Tibial nerve (tissue), 4 donors: Measurements from ENCODE around the gene LMF1. TPM values are rescaled to one million over a fixed set of nuclear protein-coding genes. Genes with fewer than 3 reads are reported as not detected.
A peak's percentile ranks its signal among the peaks of the same experiment; 100 is the strongest.

Source experiments
- DNase-seq, 2 donors: peaks; one replicate each; pipeline ENCODE4 v3.0.0-alpha.2; 2019; ENCODE audit warnings: low spot score in 2 of 2
- H3K27ac ChIP-seq, 4 donors: fragments of 200-600 bp; sonication (generic) in 3 of 4; one replicate each; pipeline ENCODE4 v1.5.1; 2017 to 2019; ENCODE audit warnings: mild to moderate bottlenecking in 1 of 4
- H3K27me3 ChIP-seq, 2 donors: fragments of 200-600 bp; sonication (generic) in 1 of 2; one replicate each; pipeline versions ENCODE4 v1.5.1 to v1.6.0; 2017 to 2019
- H3K36me3 ChIP-seq, 3 donors: fragments of 200-600 bp; sonication (generic); one replicate each; pipeline ENCODE4 v1.5.1; 2018 to 2019
- H3K4me1 ChIP-seq, 4 donors: fragments of 200-600 bp; sonication (generic) in 3 of 4; one replicate each; pipeline ENCODE4 v1.5.1; 2017 to 2019
- H3K4me3 ChIP-seq, 4 donors: fragments of 200-600 bp; sonication (generic) in 3 of 4; one replicate each; pipeline ENCODE4 v1.5.1; 2017 to 2019; ENCODE audit warnings: mild to moderate bottlenecking in 1 of 4, moderate library complexity in 1 of 4
- H3K9me3 ChIP-seq, 4 donors: fragments of 200-600 bp; sonication (generic) in 3 of 4; one replicate each; pipeline ENCODE4 v1.5.1; 2017 to 2019
- EP300 ChIP-seq, 2 donors: sonication (generic); formaldehyde crosslinking; IDR thresholded peaks; one replicate each; pipeline ENCODE4 v1.6.1; 2017; ENCODE audit warnings: antibody characterized with exemption in 2 of 2, mild to moderate bottlenecking in 1 of 2
- POLR2A ChIP-seq, 2 donors: fragments of 450-650 bp; IDR thresholded peaks; one replicate each; pipeline ENCODE4 v1.6.1; 2017; ENCODE audit warnings: antibody characterized with exemption in 2 of 2, mild to moderate bottlenecking in 2 of 2, moderate library complexity in 2 of 2
- WGBS, 2 donors: methylation state at CpG; one replicate each; pipeline ENCODE4 v1.1.5; 2018; 5-methylcytosine and 5-hydroxymethylcytosine counted together
- total RNA-seq, 4 donors: library from RNA; depleted of rRNA; stranded (reverse); fragments of >200 nt; gene quantifications; one replicate each; pipeline ENCODE4 v1.1.0, GENCODE V29; 2016
- TF ChIP-seq, protein P1 (sequence below), 5 experiments: fragments of 200-600 bp in 3 of 5; fragments of 450-650 bp in 2 of 5; sonication (generic) in 3 of 5; IDR thresholded peaks; one replicate each; pipeline ENCODE4 v1.5.1; 2016 to 2019; ENCODE audit warnings: antibody characterized with exemption in 5 of 5, mild to moderate bottlenecking in 3 of 5, moderate library complexity in 2 of 5

Gene LMF1
- total RNA-seq, 4 donors from 2014 or later, result 24.5 to 58.5 (median 31.8) TPM

DNA sequence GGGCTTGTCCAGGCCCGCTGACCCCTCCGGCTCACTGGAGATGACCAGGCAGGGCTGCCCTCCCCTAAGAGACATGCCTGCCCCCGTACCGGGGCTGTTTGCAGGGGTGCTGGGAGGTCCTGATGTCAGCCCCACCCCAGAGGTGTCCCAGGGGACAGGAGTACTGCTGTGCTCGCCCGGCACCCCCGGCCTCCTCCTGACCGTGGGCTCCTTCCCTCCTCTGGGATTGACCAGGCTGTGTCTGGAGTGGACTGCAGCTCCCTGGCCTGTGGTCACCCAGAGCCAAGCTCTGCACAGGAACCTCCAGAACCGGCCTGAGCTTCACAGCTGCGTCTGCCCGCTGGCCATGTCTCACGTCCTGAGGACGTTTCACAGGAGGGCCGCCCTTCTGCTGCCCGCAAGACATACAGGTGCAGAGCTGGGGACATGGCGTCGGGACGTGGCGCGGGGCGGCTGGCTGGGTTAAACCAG, 53.2 kb downstream of the LMF1 start:
- Histone ChIP-seq H3K9me3 (no peaks in the 10 kb centered on the region), H3K4me1 (peaks cover 4 to 56% (median 16%) of the 10 kb centered on the region in 4 donors), H3K27me3 (no peaks in the 10 kb centered on the region), H3K4me3 (no peak overlapping the region), H3K27ac (no peak overlapping the region), H3K36me3 (peaks cover 0 to 33% (median 0%) of the 10 kb centered on the region in 3 donors)
- 74 to 88% methylated on average over 12 to 15 of the region's 21 CpGs for WGBS, 2 donors
- TF ChIP-seq EP300 (IDR thresholded peaks at IDR 0.05), result no peak
- TF ChIP-seq, protein P1, sequence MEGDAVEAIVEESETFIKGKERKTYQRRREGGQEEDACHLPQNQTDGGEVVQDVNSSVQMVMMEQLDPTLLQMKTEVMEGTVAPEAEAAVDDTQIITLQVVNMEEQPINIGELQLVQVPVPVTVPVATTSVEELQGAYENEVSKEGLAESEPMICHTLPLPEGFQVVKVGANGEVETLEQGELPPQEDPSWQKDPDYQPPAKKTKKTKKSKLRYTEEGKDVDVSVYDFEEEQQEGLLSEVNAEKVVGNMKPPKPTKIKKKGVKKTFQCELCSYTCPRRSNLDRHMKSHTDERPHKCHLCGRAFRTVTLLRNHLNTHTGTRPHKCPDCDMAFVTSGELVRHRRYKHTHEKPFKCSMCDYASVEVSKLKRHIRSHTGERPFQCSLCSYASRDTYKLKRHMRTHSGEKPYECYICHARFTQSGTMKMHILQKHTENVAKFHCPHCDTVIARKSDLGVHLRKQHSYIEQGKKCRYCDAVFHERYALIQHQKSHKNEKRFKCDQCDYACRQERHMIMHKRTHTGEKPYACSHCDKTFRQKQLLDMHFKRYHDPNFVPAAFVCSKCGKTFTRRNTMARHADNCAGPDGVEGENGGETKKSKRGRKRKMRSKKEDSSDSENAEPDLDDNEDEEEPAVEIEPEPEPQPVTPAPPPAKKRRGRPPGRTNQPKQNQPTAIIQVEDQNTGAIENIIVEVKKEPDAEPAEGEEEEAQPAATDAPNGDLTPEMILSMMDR (IDR thresholded peaks at IDR 0.05), result no peak
- TF ChIP-seq POLR2A (IDR thresholded peaks at IDR 0.05), result no peak
- DNase-seq, result no peak

DNA sequence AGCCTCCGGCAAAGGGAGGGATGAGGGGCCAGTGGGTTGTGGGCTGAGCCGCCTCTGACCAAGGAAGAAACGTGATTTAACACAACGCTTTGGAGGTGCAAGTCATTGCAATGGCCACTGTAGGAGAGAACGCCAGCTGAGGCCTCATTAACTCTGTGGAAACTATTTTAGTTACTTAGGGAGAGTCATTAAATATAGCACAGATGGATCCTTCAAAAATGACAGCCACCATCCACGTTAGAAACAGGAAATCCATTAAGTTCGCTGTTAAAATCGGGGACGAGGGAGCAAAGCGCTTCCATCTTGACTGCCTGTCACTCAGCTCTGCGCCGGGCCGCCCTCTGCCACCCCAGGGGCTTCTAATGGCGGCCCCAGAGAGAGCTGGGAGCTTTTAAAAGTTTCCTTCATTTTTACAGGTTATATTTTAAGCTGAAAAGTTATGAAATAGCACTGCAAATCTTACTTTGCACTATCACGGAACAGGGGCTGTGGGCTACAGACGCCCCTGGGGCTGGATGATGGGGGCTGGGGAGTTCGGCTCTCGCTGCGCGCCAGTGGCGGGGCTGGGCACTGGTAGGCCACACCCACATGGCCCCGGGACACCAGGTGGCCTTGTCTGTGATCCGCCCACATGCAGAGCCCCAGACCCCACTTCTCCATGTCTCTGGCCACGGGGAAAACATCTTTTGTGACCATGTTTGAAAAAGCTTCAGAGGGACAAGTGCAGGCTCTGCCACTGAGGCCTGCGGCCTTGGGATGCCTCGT, 54.6 kb downstream of the LMF1 start:
- H3K27ac ChIP-seq, result no peak overlapping the region
- no peaks in the 10 kb centered on the region for H3K9me3 ChIP-seq
- H3K27me3 ChIP-seq, result no peaks in the 10 kb centered on the region
- H3K4me3 ChIP-seq, result no peak overlapping the region
- DNase-seq, result no peak
- TF ChIP-seq, protein P1 (IDR thresholded peaks at IDR 0.05), result no peak
- TF ChIP-seq EP300 (IDR thresholded peaks at IDR 0.05) (no peak), POLR2A (IDR thresholded peaks at IDR 0.05) (no peak)
- H3K4me1 ChIP-seq, result peaks cover 4 to 63% (median 16%) of the 10 kb centered on the region in 4 donors
- H3K36me3 ChIP-seq, result peaks cover 0 to 21% (median 0%) of the 10 kb centered on the region in 3 donors
- WGBS, 2 donors, result 86 to 90% methylated on average over 26 of the region's 26 CpGs

DNA sequence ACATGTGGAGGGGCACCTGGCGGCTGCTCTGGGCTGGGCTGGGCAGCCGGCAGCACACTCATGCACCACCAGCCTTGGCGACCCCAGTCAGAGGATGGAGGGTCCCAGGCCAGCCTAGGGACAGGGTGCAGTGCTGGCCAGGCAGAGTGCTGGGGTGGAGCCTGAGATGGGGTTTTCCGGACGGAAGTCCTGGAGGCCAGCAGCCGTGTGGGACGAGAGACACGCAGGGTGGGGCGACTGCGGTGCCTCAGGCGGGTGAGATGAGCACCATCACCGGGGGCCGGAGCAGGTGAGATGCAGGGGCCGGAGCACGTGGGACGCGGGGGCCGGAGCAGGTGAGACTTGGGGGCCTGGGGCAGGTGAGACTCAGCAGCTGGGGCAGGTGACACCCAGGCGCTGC, 55.2 kb downstream of the LMF1 start:
- no peak overlapping the region for H3K27ac ChIP-seq
- H3K4me3 ChIP-seq, result no peak overlapping the region
- H3K27me3 ChIP-seq, result no peaks in the 10 kb centered on the region
- peaks cover 0 to 19% (median 0%) of the 10 kb centered on the region in 3 donors for H3K36me3 ChIP-seq
- no peak for DNase-seq
- H3K4me1 ChIP-seq, result peaks cover 4 to 56% (median 16%) of the 10 kb centered on the region in 4 donors
- TF ChIP-seq EP300 (IDR thresholded peaks at IDR 0.05), result no peak
- TF ChIP-seq, protein P1 (IDR thresholded peaks at IDR 0.05), result no peak
- TF ChIP-seq POLR2A (IDR thresholded peaks at IDR 0.05), result no peak
- 92 to 94% methylated on average over 19 of the region's 19 CpGs for WGBS, 2 donors
- H3K9me3 ChIP-seq, result no peaks in the 10 kb centered on the region

DNA sequence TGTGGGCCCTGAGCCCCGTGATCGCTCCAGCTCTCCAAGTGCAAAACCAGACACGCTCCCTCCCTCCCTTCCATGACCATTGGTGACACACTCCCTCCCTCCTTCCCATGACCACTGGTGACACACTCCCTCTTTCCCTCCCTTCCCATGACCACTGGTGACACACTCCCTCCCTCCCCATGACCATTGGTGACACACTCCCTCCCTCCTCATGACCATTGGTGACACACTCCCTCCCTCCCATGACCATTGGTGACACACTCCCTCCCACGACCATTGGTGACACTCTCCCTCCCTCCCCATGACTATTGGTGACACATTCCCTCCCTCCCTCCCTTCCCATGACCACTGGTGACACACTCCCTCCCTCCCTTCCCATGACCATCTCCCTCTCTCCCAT, 56.3 kb downstream of the LMF1 start:
- Histone ChIP-seq H3K4me1 (peaks cover 4 to 46% (median 10%) of the 10 kb centered on the region in 4 donors), H3K27me3 (no peaks in the 10 kb centered on the region), H3K4me3 (no peak overlapping the region), H3K36me3 (peaks cover 0 to 26% (median 0%) of the 10 kb centered on the region in 3 donors), H3K9me3 (no peaks in the 10 kb centered on the region), H3K27ac (peak overlapping the region in 2 of 4 donors; percentile 56 to 89)
- no peak for DNase-seq
- 83 to 84% methylated on average over 4 of the region's 4 CpGs for WGBS, 2 donors
- TF ChIP-seq, protein P1 (IDR thresholded peaks at IDR 0.05), result no peak
- TF ChIP-seq POLR2A (IDR thresholded peaks at IDR 0.05) (no peak), EP300 (IDR thresholded peaks at IDR 0.05) (no peak)

DNA sequence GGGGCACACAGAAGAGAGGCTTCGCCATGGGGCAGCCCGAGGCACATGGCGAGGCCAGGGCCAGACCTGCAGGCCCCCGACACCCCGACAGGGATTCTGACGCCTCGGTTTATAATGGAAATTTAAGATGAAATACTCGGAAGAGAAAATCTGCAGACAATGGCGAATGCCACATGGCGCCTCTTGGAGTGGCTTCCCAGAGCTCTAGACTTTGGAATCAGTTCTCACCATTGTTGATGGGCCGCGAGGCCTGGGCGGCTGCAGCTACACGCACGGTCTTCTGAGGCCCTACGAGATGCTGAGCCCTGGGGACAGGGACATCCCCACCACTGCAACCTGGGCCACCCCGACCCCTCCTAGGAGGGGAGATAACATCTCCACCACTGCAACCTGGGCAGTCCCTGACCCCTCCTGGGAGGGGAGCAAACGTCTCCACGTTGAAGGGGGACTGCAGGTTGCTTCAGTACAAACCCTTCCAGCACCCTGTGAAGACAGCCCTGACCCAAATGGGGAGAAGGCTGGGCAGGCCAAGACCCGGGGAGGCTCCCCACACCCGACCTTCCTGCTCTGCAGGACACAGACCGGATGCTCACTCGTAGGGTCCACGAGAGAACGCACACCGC, 56.9 kb downstream of the LMF1 start:
- TF ChIP-seq POLR2A (IDR thresholded peaks at IDR 0.05) (no peak), EP300 (IDR thresholded peaks at IDR 0.05) (no peak)
- TF ChIP-seq, protein P1 (IDR thresholded peaks at IDR 0.05), result no peak
- H3K4me3 ChIP-seq, result no peak overlapping the region
- no peak for DNase-seq
- peaks cover 4 to 41% (median 10%) of the 10 kb centered on the region in 4 donors for H3K4me1 ChIP-seq
- H3K27ac ChIP-seq, result peak overlapping the region; percentile 56 to 89 (median 65)
- peaks cover 0 to 26% (median 0%) of the 10 kb centered on the region in 3 donors for H3K36me3 ChIP-seq
- no peaks in the 10 kb centered on the region for H3K27me3 ChIP-seq
- WGBS, 2 donors, result 92 to 93% methylated on average over 17 to 26 of the region's 26 CpGs
- H3K9me3 ChIP-seq, result no peaks in the 10 kb centered on the region
